ENCODE results near the gene GYG2. TPM values are rescaled to one million over a fixed set of nuclear protein-coding genes. Genes with fewer than 3 reads are reported as not detected.

The GYG2 gene
- total RNA-seq, 1 experiment from 2014 or later = not detected

DNA sequence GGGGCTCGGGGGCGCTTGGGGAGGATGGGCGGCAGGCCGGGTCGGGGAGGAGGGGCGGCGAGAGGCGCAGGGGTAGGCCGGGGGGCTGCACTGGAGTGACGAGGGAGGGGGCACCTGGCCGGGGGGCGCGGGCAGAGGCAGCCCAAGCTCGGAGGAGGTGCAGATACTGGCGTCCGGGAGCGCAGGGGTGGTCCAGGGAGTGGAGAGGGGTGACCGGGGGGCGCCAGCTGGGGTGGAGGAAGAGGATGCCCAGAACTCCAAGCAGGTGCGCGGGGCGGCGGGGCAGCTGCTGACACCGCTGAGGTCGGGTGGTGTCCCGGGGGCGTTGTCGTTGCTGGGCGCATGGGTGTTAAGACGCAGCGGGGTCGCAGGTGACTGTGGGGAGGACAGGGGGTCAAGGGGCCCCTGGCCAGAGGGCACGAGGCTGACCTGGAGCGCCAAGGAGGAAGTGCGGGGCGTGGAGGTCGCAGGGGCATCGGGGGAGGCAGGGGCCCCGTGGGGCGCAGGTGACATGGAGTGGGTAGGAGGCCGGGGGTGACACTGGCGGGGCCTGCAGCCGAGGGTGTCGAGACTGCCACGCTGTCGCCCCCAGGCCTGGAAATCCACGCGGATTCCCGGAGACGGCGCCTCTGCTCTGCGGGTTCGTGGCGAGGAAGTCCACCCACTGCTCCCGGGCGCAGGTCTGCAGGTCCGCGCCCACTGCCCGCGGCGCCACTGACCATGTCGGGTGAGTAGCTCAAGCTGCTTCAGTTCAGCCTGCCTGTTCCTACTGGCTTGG is 928 bp downstream of the GYG2 start:
- Histone ChIP-seq H2AFZ (ENCODE audit: low read depth, low read length, poor library complexity, severe bottlenecking) (no peak overlapping the region), H3K36me3 (ENCODE audit: control insufficient read depth in 1 of 2, insufficient read depth in 2 of 2, low read length in 2 of 2) (no peaks in the 10 kb centered on the region), H3K9me3 (ENCODE audit: control insufficient read depth in 1 of 2, insufficient read depth in 1 of 2, low read depth in 1 of 2, low read length in 2 of 2) (no peaks in the 10 kb centered on the region), H3K27ac (ENCODE audit: low read depth, low read length) (no peak overlapping the region), H4K20me1 (ENCODE audit: insufficient read depth) (no peaks in the 10 kb centered on the region), H3K4me3 (replicated peaks in 1 of 2; ENCODE audit: low read depth in 1 of 2, low read length in 2 of 2) (no peak overlapping the region), H3K9me2 (ENCODE audit: insufficient read depth) (no peaks in the 10 kb centered on the region), H3K9ac (ENCODE audit: low read length) (no peak overlapping the region), H3K4me1 (ENCODE audit: control insufficient read depth in 1 of 2, insufficient read depth in 2 of 2, low read length in 2 of 2) (no peaks in the 10 kb centered on the region), H3K79me2 (ENCODE audit: insufficient read depth, low read length) (no peaks in the 10 kb centered on the region), H3K4me2 (ENCODE audit: low read length) (no peak overlapping the region), H3K27me3 (ENCODE audit: insufficient read depth, low read length) (no peaks in the 10 kb centered on the region)
- ChIA-PET RAD21 (ENCODE audit: low non-redundant PET in 1 of 2, low total read pairs in 2 of 2, uncharacterized antibody in 2 of 2, unreplicated experiment in 2 of 2) (no interaction called here), POLR2A (no interaction called here), CTCF (no interaction called here)
- DNase-seq (ENCODE audit: low read depth, low spot score) (no peak), ATAC-seq (no peak)
- TF ChIP-seq, protein P1, sequence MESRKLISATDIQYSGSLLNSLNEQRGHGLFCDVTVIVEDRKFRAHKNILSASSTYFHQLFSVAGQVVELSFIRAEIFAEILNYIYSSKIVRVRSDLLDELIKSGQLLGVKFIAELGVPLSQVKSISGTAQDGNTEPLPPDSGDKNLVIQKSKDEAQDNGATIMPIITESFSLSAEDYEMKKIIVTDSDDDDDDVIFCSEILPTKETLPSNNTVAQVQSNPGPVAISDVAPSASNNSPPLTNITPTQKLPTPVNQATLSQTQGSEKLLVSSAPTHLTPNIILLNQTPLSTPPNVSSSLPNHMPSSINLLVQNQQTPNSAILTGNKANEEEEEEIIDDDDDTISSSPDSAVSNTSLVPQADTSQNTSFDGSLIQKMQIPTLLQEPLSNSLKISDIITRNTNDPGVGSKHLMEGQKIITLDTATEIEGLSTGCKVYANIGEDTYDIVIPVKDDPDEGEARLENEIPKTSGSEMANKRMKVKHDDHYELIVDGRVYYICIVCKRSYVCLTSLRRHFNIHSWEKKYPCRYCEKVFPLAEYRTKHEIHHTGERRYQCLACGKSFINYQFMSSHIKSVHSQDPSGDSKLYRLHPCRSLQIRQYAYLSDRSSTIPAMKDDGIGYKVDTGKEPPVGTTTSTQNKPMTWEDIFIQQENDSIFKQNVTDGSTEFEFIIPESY (IDR thresholded peaks at IDR 0.05; ENCODE audit: extremely low read depth, insufficient replicate concordance, low read length) = no peak
- TF ChIP-seq EZH2 (IDR thresholded peaks at IDR 0.05) = no peak
- no peak for TF ChIP-seq CEBPB (IDR thresholded peaks at IDR 0.05; ENCODE audit: low read depth)
- no peak for TF ChIP-seq EZH2phosphoT487 (IDR thresholded peaks at IDR 0.05; ENCODE audit: borderline replicate concordance)
- no peak for TF ChIP-seq ZNF274 (IDR thresholded peaks at IDR 0.05; ENCODE audit: low read depth, low read length)
- TF ChIP-seq POLR2AphosphoS5 (IDR thresholded peaks at IDR 0.05; ENCODE audit: low read depth, low read length) = no peak
- no peak for TF ChIP-seq SIN3A (IDR thresholded peaks at IDR 0.05; ENCODE audit: low read depth)
- no TSS peak for BruUV-seq (replicated peaks)
- intact Hi-C loops (cut with micrococcal nuclease) = no loop called here

Measured in HCT116 (cell line).